Lower leg skin (tissue), 3 donors: ENCODE measurements around the gene LPIN1.

Source experiments
- POLR2A ChIP-seq, 2 donors: fragments of 450-650 bp; IDR thresholded peaks; one replicate each; pipeline ENCODE4 v1.6.1; 2016 to 2017; ENCODE audit warnings: antibody characterized with exemption in 2 of 2, mild to moderate bottlenecking in 1 of 2, moderate library complexity in 1 of 2
- TF ChIP-seq, protein P1 (sequence below), 3 donors: fragments of 450-650 bp; IDR thresholded peaks; one replicate each; pipeline ENCODE4 v1.5.1; 2016; ENCODE audit warnings: antibody characterized with exemption in 3 of 3, mild to moderate bottlenecking in 3 of 3, moderate library complexity in 2 of 3

DNA sequence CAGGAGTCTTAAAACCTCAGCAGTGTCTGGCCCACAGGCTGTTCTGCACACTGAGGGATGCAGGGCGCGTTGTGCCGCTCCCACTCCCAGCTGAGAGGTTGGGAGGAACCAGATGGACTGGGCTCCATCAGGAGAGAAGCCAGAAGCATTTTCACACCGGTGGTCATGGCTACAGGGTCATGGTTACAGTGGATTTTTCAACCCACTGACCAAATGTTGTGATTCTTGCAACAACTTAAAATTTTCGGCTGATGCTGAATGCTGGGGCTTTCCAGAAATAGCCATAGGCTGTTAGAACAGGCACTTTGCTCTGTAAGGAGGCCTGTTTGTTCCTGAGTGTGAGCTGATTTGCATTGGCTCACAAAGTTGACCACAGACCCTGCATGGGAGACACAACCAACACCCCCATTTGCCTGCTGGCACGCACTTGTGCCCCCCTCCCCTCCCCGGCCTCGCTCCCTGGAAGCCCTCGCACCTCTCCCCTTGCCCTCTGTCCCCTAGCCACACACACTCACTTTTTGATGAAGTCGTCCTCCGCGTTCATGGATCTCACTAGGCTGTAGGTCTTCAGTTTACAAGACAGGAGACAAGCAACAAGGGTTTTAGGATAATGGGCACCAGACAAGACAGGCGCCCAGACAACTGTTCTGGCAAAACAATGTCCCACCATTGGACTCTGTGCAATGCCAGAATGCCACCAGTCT is 3.4 kb downstream of the LPIN1 start:
- TF ChIP-seq, protein P1, sequence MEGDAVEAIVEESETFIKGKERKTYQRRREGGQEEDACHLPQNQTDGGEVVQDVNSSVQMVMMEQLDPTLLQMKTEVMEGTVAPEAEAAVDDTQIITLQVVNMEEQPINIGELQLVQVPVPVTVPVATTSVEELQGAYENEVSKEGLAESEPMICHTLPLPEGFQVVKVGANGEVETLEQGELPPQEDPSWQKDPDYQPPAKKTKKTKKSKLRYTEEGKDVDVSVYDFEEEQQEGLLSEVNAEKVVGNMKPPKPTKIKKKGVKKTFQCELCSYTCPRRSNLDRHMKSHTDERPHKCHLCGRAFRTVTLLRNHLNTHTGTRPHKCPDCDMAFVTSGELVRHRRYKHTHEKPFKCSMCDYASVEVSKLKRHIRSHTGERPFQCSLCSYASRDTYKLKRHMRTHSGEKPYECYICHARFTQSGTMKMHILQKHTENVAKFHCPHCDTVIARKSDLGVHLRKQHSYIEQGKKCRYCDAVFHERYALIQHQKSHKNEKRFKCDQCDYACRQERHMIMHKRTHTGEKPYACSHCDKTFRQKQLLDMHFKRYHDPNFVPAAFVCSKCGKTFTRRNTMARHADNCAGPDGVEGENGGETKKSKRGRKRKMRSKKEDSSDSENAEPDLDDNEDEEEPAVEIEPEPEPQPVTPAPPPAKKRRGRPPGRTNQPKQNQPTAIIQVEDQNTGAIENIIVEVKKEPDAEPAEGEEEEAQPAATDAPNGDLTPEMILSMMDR (IDR thresholded peaks at IDR 0.05), result no peak
- no peak for TF ChIP-seq POLR2A (IDR thresholded peaks at IDR 0.05)
